GM18951 (cell line): ENCODE data around the gene E4F1.
"Not testable (repeated sequence)": the region's sequence is repeated elsewhere in the genome, so short reads cannot be mapped to it uniquely, and the experiment has no call there.

Experiments
- POLR2A ChIP-seq: IDR thresholded peaks from 4 replicates; pipeline ENCODE4 v1.6.1; 2011; ENCODE audit warnings: mild to moderate bottlenecking; ENCODE audit not compliant: insufficient read length, insufficient read depth; ENCODE audit errors: extremely low read depth
- in situ Hi-C: fragments of 300-500 bp; cut with MboI; formaldehyde crosslinking; loops from one replicate; pipeline ENCODE4 v1.12.0; 2022; ENCODE audit warnings: low sequenced_read_pairs, mixed read lengths, inconsistent platforms; ENCODE audit not compliant: unreplicated experiment

E4F1 gene

DNA sequence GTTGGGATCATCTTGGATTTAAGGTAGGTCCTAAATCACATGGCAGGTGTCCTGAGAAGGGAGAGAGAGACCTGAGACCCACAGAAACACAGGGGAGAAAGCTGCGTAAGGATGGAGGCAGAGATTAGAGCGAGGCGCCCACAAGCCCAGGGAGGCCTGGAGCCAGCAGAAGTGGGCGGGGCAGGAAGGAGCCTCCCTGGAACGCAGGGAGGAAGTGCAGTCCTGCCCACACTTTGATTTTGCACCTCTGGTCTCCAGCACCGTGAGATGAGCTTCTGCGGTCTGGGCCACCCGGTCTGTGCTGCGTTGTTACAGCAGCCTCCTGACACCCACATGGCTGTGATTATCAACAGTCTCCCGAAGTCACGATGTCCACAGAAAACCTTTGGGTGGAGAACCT is 19.2 kb downstream of the E4F1 start:
- no peak for TF ChIP-seq POLR2A
- in situ Hi-C loops, result no loop called here

DNA sequence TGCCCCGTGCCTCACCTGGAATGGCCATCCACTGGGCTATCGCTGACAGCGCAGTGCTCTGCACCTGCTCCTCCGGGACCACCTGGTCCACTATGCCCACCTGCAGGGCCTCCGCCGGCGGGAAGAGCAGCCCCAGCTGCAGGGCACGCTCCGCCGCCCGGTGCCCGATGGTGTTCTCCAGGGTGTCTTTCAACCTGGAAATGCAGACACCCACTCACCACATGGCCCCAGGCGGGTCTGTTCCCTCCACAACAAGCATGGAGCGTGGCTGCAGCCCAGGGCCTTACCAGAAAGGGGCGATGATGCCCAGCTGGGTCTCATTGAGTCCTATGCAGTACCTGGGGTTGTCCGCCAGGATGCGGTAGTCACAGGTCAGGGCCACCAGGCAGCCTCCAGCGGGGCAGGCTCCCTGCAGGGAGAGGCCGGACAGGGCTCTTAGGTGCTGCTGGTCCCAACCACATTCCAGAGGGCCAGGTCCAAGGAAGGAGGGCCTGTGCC is 19.7 kb downstream of the E4F1 start:
- in situ Hi-C loops, result no loop called here
- TF ChIP-seq POLR2A, result no peak

DNA sequence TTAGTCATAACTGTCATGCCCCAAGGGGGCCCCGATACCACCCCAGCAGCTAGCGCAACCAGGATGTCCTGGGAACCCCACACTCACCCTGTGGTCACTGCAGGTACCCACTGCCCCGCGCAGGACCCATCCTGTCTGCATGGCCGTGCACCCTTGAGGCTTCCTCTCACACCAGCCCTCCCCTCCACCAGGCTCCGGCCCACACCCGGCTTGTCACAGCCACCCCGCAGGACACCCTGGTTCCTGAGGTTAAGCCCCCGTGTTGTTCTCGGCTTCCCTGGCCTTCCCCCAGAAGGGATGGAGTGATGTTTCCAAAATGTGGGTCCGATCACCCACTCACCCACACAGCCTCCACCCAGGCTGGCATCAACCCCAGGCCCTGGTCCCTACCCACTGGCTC is 20.4 kb downstream of the E4F1 start:
- no peak for TF ChIP-seq POLR2A
- in situ Hi-C loops, result no loop called here

DNA sequence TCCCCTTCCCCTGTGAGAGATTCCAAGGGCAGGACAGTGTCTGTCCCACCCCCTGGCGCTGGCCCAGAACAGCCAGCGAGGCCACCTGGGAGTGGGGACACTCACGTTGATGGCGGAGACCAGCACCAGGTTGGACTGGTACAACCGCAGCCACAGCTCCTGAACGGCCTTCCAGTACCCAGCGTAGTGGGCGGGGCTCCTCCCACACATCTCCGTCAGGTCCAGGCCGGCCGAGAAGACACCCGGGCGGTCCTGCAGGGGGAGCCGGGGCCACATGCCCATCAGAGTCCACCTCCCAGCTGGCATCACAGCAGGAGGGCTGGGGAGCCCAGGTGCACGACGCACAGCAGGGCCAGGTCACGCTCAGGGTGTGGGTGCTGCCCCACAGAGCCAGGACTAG is 20.9 kb downstream of the E4F1 start:
- in situ Hi-C loops, result no loop called here
- no peak for TF ChIP-seq POLR2A

DNA sequence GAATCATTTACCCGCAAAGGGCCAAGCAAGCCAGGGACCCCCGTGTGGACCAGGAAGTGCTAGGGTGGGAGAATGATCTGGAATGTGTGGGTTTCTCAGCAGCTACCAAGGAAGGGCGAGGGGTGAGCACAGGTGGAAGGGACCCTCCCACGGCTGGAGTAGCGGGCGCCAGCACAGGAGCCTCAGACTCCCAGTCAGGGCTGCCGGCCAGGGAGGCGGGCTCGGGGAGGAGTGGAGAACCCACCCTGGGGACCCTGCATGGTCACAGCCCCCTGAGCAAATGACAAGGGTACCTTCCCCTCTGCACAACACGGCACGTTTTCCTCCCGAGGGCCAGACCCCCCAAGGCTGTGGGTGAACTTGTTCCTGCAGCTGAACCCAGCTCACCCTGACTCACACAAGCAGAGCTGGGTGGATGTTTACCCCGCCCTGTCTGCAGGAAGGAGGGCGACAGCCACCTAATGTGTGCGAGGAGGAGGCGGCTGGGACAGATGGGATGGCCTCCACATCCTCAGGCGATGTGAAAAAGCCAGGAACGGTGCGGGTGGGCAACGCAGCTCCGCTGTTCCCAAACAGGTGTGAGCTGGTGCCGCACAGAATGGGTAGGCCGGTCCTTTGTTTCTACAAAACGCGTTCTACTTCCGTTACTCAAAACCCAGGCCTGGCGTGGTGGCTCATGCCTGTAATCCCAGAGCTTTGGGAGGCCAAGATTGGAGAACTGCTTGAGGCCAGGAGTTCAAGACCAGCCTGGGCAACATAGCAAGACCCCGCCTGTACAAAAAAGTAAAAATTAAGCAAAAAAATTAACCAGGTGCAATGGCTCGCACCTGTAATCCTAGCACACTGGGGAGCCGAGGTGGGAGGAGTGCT is 21.8 kb downstream of the E4F1 start:
- in situ Hi-C loops, result no loop called here
- TF ChIP-seq POLR2A, result no peak

DNA sequence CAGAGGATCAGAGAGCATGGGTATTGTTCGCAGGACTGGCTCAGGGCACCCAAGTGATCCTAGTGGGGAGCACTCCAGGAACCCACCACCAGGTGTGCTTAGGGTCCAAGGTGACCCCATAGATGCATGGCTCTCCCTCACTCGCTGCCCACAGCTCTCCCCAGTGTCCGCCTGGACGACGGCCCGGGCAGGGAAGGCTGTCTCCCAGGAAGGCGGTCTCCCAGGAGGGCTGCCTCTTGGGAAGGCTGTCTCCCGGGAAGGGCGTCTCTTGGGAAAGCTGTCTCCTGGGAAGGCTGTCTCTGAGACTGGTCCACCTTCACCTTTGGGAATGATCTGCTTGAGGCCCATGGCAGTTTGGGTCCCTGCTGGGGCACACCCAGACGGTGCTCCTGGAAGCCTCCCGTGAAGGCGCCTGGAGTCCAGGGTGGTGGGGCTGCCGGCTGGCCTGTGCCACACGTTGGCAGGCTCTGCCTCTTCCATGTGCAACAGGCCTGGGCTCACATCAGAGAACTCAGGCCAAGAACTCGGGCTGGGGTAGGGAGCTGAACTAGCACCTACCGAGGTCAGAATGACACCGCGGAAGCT is 23.0 kb downstream of the E4F1 start:
- no peak for TF ChIP-seq POLR2A
- in situ Hi-C loops, result no loop called here

DNA sequence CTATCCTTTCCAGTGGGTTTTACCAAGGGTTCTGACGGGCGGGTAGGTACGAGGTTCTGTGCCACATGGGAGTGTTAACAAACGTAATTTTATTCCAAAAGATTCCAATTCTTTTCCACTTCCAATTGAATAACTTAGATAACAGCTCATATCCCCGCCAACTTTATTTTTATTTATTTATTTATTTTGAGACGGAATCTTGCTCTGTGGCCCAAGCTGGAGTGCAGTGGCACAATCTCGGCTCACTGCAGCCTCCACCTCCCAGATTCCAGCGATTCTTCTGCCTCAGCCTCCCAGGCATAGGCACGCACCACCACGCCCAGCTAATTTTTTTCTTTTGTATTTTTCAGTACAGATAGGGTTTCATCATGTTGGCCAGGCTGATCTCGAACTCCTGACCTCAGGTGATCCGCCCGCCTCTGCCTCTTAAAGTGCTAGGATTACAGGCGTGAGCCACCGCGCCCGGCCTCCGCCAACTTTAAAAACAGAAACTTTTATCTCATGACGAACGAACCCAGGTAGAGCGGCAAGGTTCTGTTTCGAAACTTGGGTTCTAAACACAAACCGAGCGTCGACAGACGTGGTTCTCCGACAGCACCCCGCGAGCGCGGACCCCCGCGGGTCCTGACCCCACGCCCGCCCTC is 27.4 kb downstream of the E4F1 start:
- in situ Hi-C loops, result no loop called here
- no peak for TF ChIP-seq POLR2A

DNA sequence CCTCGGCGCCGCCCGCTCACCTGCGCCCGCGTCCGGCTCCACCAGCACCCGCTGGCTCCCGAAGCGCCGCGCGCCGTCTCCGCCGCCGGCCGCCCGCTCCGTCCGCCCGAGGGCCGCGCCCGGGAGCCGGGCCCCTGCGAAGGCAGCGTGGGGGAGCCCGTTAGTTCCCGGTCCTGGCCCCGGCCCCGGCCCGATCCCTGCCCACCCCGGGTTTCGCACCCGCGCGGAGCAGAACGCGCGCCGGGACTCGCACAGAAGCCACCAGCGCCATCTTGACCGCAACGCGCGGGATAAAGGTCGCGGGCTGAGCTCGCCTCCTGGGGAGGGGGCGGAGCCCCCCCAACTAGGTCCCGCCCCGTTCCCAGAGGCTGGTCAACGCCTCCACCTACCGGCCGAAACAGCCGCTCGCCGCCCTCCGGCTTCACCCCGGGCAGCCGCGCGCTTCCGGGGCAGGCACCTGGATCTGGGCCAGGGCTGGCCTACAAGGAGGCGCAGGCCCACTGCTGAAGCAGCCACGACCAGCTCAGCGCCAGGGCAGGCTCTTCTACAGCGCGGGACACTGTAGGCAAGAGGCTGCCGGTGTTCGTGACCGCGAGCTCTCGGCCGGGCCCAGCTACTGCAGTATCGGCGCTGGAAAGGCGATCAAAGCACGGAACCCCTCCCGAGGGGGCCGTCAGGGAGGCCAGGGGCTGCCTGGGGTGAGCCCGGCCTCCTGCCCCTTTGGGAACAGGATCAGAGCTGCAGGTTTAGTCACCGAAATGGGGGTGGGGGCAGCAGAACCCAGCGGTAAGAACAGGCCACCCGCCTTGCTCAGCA is 28.1 kb downstream of the E4F1 start, which contains the start of gene ECI1:
ECI1 (minus strand) TSS at position 292 of the 816 bp plus-strand sequence; CDS start at position 271, 21 bp downstream.
- in situ Hi-C loops, result no loop called here
- TF ChIP-seq POLR2A, result peak; percentile 94

DNA sequence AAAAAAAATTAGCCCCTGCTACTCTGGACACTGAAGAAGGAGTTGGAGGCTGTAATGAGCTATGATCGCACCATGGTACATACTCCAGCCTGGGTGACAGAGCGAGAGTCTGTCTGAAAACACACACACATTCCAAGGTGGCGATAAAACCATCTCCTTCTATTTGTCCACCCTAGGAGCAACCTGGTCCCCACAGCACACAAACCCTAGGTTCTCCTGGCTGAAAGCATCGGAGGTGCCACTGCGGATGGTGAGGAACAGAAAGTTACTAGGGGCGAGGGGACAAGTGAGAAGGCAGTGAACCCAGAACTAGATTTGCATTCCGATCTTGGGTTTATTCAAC is 29.4 kb downstream of the E4F1 start:
- no peak for TF ChIP-seq POLR2A
- in situ Hi-C loops, result no loop called here

DNA sequence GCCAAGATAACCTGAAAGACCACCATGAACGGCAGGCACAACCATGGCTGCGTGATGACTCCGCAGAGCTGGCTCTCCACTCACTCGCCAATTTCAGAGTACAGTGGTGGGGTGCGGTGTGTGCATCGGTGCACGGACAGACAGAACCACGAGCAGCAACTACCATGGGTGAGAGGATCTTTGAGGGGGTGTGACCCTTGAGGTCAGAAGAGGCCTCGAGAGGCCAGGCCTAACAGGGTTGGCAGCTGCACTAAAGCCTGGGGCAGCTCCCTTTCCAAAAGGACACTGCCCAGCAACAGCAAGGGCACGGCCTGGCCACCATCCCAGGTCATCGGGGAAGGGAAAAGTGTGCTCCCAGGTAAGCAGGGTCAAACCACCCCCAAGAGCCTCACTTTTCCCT is 29.9 kb downstream of the E4F1 start:
- in situ Hi-C loops, result no loop called here
- no peak for TF ChIP-seq POLR2A

DNA sequence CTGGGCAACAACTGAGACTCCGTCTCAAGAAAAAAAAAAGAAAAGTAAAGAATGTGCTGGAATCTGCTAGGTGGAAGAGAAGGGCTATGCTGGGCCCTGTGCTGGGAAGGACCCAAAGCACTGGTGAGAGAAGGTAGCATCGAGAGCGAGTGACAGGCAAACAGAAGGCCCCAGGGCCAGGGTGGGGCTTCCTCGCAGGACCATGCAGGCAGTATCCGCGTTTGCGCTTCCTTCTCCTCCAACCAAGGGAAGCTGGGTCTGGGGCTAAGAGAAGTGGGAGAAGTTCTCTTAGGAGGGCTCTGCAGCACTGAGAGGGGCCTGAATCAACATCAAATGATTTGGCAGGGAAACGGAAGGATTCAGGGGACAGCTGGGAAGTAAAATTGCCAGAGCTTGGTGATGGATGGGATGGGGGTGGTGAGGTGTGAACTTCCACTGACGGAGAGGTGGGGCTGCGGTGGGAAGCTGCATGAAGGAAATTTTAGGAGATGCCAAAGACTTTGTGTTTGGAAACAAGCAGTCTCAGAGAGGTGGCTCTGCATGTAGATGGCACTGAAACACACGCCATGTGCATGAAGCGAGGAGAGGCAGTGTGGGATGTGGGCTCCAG is 33.2 kb downstream of the E4F1 start:
- in situ Hi-C loops, result no loop called here

DNA sequence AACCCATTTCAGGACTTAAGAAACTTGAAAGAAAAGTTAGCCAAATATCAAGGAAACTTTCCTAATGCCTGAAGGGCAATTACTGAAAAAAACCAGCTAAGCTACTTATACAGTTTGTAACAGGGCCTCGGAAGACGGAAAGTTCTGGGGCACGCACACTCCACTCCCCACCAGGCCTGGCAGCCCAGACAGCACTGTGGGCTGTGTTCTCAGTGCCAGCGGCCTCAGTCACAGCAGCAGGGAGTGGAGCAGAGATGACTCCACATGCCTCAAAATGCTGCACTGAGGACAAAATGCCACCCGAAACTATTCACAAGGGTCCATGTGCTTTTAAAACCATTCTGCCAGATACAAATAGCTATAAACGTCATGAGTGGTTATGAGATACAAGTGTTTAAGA is 34.3 kb downstream of the E4F1 start:
- peak; percentile 16 for TF ChIP-seq POLR2A
- in situ Hi-C loops, result no loop called here

More for the DNA sequence above, 33.2 kb downstream of the E4F1 start:
- no peak for TF ChIP-seq POLR2A

DNA sequence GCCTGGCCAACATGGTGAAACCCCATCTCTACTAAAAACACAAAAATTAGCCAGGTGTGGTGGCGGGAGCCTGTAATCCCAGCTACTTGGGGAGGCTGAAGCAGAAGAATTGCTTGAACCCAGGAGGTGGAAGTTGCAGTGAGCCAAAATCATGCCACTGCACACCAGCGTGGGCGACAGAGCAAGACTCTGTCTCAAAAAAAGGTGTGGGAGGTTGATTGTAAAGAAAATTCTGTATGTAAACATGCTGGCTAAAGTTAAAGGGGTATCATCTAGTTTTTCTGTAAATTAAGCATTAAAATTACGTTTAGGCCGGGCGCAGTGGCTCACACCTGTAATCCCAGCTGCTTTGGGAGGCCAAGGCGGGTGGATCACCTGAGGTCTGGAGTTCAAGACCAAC is 35.1 kb downstream of the E4F1 start:
- in situ Hi-C loops, result not testable (repeated sequence)
